GM12874 (cell line): ENCODE data around the gene C3orf80.

ENCODE experiments used
- TF ChIP-seq, protein P1 (sequence below): IDR thresholded peaks from 2 replicates; pipeline ENCODE4 v1.5.1; 2011; ENCODE audit warnings: low read depth, mild to moderate bottlenecking, control low read depth, low read length, moderate library complexity; ENCODE audit not compliant: insufficient read depth

The C3orf80 gene

DNA sequence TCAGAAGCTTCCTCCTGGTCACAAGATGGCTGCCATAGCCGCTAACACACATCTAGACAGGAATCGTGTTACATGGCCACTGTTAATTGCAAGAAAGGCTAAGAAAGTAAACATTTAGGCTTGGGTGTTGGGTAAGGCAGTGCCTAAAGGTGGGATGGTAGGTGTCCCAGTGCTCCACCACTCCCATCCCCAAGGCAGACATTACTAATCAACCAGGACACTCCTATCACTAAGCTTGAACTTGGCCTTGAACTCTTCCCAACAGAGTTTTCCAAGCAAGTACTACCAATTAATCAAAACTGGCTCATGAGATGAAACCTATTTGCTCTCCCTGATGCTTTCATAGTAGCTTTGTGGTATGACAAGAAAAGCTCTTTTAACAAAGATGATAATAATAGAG is 37.9 kb upstream of the C3orf80 start:
- TF ChIP-seq, protein P1, sequence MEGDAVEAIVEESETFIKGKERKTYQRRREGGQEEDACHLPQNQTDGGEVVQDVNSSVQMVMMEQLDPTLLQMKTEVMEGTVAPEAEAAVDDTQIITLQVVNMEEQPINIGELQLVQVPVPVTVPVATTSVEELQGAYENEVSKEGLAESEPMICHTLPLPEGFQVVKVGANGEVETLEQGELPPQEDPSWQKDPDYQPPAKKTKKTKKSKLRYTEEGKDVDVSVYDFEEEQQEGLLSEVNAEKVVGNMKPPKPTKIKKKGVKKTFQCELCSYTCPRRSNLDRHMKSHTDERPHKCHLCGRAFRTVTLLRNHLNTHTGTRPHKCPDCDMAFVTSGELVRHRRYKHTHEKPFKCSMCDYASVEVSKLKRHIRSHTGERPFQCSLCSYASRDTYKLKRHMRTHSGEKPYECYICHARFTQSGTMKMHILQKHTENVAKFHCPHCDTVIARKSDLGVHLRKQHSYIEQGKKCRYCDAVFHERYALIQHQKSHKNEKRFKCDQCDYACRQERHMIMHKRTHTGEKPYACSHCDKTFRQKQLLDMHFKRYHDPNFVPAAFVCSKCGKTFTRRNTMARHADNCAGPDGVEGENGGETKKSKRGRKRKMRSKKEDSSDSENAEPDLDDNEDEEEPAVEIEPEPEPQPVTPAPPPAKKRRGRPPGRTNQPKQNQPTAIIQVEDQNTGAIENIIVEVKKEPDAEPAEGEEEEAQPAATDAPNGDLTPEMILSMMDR: no peak

DNA sequence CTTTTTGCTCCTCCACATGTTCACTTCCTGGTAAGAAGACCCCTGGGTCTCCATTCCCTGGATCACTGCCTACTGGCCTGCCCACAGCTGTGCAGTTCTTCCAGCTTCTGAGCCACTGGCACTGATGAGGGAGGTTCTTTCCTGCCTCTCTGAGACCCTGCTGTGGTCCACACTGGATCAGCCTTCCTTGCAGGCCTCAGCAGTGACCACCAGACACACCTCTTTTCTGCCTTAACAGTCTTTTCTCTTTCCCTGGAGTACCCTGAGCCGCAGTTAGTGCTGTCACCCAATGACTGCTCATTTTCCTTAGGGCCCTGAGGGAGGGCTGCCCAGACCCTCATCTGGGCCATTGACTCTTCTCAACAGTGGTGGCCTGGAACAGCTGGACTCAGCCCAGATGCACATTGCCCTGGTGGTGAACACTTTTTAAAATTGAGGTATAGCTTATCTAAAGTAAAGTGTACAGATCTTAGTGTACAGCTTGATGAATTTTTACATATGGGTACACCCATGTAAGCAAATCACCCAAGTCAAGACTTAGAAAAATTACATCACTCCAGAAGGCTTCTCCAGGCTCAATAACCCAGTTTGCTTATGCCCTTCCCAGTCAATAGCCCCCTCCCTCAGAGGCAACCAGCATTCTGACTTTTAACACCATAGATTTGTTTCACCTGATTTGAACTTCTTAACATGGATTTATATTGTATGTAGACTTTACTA is 32.8 kb upstream of the C3orf80 start:
- TF ChIP-seq, protein P1: no peak

DNA sequence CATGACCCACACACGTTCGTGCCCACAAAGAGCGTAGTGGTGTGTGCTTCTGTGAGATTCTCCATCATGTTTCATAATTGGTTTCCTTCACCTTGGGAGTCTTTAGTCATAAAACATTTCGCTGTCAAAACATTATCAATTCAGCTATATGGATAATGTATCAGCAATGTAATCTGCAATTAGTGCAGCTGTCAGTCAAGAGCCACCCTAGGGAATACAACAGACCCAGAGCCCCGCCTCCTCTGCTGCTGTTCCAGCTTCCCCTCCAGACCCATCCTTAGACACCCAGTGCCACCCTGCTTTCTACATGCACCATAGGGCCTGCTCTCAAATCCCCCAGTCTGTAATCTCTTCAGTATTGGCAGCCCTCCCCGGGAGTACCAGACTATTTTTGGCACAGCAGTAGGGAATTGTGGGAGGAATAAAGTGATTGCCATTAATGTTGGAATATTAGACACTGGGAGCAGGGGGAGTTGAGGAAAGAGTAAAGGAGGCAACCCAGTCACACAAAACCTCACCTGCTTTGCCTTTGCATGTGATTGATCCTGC is 31.5 kb upstream of the C3orf80 start:
- TF ChIP-seq, protein P1: no peak

DNA sequence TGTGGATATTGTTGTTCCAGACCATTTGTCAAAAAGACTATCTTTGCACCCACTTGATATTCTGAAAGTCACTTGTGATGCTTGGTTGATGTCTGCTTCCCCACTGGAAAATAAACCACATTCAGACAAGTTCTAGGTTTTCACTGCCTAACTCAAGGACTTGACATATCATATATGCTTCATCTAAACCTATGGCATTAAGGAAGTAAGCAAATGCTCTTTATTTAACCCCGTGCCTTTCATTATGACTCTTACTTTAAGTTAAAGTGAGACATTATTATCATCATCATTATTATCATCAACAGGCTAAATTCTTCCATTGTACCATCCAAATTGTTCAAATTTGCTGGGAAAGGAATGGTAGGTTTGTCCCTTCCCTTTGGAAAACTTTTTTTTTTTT is 30.8 kb upstream of the C3orf80 start:
- TF ChIP-seq, protein P1: no peak

DNA sequence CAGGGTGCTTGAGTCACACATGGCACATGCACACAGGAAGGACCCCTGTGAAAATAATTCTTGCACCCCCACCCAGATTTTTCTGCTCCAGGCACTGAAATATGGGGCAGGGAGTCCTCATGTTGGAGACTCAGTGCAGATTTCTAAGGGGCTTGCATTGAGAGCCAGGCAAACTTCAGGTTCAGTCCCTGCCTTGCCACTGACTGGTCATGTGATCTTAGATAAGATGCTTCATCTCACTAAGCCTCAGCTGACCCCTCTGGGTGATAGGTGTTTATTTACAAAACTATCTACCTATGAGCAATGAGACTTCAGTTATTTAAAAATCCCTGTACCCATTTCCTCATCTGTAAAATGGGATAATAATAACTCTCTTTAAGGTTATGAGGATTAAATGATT is 30.1 kb upstream of the C3orf80 start:
- TF ChIP-seq, protein P1: no peak

DNA sequence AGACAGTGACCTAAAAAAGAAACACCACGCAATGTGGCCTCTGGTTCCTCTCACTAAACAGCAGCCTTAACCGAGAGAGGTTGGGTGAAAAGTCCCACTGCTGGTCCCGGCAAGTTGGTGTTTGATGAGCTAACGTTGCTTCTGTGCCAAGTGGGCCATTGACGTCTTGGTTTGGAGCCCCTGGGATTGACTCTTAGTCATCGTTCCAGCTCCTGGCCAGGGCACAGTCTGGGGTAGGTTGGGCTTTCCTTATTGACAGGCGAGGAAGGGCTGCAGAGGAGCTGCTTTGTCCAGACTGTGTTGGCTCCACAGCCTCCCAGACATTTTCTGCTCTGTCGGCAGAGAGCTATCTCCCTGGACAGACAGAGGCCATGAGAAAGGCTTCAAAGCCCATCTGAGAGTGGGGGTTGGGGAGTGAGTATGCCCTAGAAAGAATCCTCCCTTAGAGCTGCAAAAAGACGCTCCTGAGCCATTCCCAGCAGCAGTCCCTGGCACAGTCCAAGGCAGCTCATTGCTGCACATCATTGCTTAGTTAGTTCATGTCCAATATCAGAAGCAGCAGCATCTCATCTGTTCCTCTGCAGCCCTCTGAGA is 28.6 kb upstream of the C3orf80 start:
- TF ChIP-seq, protein P1: no peak

DNA sequence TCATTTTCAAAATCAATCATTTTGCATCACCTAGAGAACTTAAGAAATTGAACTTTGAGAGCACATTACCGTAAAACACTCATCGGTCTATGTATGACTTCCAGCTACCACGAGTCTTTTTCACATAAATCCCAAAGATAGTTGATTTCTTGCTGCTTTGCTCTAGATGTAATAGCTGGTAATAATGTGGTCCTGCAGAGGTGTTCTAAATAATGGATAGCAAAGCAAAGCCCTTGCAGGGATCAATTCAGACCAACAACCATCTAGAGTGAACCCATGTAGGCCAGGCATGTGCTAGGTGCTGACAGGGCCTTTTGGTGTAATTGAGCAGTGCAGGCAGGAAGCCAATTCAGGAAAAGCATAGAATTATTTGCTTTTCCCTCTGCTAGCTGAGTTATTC is 26.1 kb upstream of the C3orf80 start:
- TF ChIP-seq, protein P1: no peak
